Psoas muscle (tissue), 8 donors: Measurements from ENCODE around the gene MCFD2. TPM values are rescaled to one million over a fixed set of nuclear protein-coding genes. Genes with fewer than 3 reads are reported as not detected.

ENCODE experiments used
- ATAC-seq, 4 donors: fragments of 200-7000 bp; cut with Tn5 transposase; one replicate each; pipeline ENCODE4 v1.9.1; 2020; ENCODE audit warnings: moderate library complexity in 3 of 4, mild to moderate bottlenecking in 2 of 4
- DNase-seq, 2 donors: peaks; one replicate each; pipeline ENCODE4 v3.0.0-alpha.2; 2020
- H3K27ac ChIP-seq: fragments of 200-600 bp; one replicate; pipeline ENCODE4 v1.8.0; 2022
- H3K27me3 ChIP-seq, 3 donors: fragments of 200-600 bp in 1 of 3; one replicate each; pipeline versions ENCODE4 v1.6.1 to v1.8.0; 2013 to 2022; ENCODE audit warnings: low read length in 2 of 3, mild to moderate bottlenecking in 2 of 3, moderate library complexity in 1 of 3; ENCODE audit not compliant: insufficient read depth in 3 of 3
- H3K36me3 ChIP-seq, 2 donors: fragments of 200-600 bp in 1 of 2; one replicate each; pipeline versions ENCODE4 v1.6.1 to v1.8.0; 2013 to 2022; ENCODE audit warnings: low read depth in 1 of 2, mild to moderate bottlenecking in 1 of 2, moderate library complexity in 1 of 2; ENCODE audit not compliant: insufficient read depth in 1 of 2
- H3K4me1 ChIP-seq: fragments of 200-600 bp; one replicate; pipeline ENCODE4 v1.8.0; 2022
- H3K4me3 ChIP-seq: fragments of 200-600 bp; one replicate; pipeline ENCODE4 v1.8.0; 2022; ENCODE audit warnings: mild to moderate bottlenecking
- H3K9me3 ChIP-seq: fragments of 200-600 bp; one replicate; pipeline ENCODE4 v1.8.0; 2022
- WGBS, 3 donors: extraction: QIAGEN DNeasy Blood & Tissue Kit; methylation state at CpG; one replicate each; pipeline versions ENCODE4 v1.1.6 to v1.1.7; 2013; 5-methylcytosine and 5-hydroxymethylcytosine counted together
- intact Hi-C, 2 donors: fragments of 100-400 bp; cut with DNase I; formaldehyde crosslinking; loops; one replicate each; pipeline versions ENCODE4 v1.11.0 to v1.14.2; 2022
- polyA plus RNA-seq, 3 donors: library from polyadenylated mRNA; stranded (reverse); fragments of 200-250 nt; gene quantifications; one replicate each; pipeline ENCODE4 v1.2.3, GENCODE V29; 2013
- total RNA-seq, 4 donors: library from RNA; stranded (reverse); fragmentation: NEBNext Ultra II Directional in 2 of 4; extraction: Animal tissue kit (Norgen Biotek cat#: 25700) in 2 of 4; gene quantifications; one replicate each; pipeline versions ENCODE4 v1.2.1 to v1.2.4, GENCODE V29; 2021 to 2023
- TF ChIP-seq, protein P1 (sequence below): fragments of 200-600 bp; IDR thresholded peaks from one replicate; pipeline ENCODE4 v1.8.0; 2022; ENCODE audit warnings: antibody characterized with exemption
- donor health status: healthy with polysubstance abuse.
- donor health status: DM: no; HTN: no; CAD: no; lungs with moderate emphysema.
- donor health status: Bipolar disorder and iron deficiency.
- donor health status: healthy.
- donor health status: DM: yes; HTN: yes; CAD: no.
- donor health status: DM: no; HTN: no; CAD: no.
- donor health status: DM: no; HTN: no; CAD: no.
- donor health status: DM: yes; HTN: yes; CAD: no.

The MCFD2 gene
- total and polyA plus RNA-seq, 7 donors, result 52.2 to 121 (median 86.5) TPM

DNA sequence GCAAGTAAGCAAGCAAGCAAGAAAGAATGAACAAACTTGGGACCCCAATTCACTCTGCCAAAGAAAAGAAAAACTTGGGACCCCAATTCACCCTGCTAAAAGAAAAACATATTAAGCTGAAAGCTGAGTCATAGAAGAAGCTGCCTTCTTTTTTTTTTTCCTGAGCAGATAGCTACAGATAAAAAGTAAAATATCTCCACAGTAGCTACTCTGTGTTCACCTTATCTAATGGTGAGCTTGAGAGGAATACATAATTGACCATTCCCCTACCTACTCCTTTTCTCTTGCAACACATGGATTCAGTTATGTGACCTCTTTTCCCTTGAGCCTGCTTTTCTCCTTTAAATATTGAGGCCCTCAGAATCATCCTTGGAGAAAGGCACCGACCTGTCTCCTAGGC is 63.0 kb downstream of the MCFD2 start:
- TF ChIP-seq, protein P1, sequence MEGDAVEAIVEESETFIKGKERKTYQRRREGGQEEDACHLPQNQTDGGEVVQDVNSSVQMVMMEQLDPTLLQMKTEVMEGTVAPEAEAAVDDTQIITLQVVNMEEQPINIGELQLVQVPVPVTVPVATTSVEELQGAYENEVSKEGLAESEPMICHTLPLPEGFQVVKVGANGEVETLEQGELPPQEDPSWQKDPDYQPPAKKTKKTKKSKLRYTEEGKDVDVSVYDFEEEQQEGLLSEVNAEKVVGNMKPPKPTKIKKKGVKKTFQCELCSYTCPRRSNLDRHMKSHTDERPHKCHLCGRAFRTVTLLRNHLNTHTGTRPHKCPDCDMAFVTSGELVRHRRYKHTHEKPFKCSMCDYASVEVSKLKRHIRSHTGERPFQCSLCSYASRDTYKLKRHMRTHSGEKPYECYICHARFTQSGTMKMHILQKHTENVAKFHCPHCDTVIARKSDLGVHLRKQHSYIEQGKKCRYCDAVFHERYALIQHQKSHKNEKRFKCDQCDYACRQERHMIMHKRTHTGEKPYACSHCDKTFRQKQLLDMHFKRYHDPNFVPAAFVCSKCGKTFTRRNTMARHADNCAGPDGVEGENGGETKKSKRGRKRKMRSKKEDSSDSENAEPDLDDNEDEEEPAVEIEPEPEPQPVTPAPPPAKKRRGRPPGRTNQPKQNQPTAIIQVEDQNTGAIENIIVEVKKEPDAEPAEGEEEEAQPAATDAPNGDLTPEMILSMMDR, result no peak
- Histone ChIP-seq H3K4me3 (no peak overlapping the region), H3K27ac (no peak overlapping the region), H3K36me3 (no peaks in the 10 kb centered on the region), H3K9me3 (no peaks in the 10 kb centered on the region), H3K27me3 (no peaks in the 10 kb centered on the region), H3K4me1 (peaks cover 38% of the 10 kb centered on the region)
- WGBS, 3 donors, result 93 to 100% (median 94%) methylated on average over 1 of the region's 1 CpG
- no peak for DNase-seq
- no peak for ATAC-seq
- intact Hi-C loops, result no loop called here

DNA sequence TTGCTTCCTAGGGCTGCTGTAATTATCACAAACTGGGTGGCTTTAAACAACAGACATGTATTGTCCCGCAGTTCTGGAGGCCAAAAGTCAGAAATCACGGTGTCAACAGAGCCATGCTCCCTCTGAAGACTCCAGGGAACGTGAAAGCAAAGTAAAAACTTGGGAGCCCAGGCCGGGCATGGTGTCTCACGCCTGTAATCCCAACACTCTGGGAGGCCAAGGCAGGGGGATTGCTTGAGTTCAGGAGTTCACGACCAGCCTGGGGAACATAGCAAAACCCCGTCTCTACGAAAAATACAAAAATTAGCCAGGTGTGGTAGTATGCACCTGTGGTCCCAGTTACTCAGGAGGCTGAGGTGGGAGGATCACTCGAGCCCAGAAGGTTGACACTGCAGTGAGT is 63.5 kb downstream of the MCFD2 start:
- ATAC-seq (no peak), DNase-seq (no peak)
- no peak overlapping the region for H3K4me3 ChIP-seq
- TF ChIP-seq, protein P1, result no peak
- no peaks in the 10 kb centered on the region for H3K9me3 ChIP-seq
- no peak overlapping the region for H3K27ac ChIP-seq
- H3K36me3 ChIP-seq, result no peaks in the 10 kb centered on the region
- WGBS, 3 donors, result 94 to 95% (median 94%) methylated on average over 9 of the region's 9 CpGs
- peaks cover 43% of the 10 kb centered on the region for H3K4me1 ChIP-seq
- no peaks in the 10 kb centered on the region for H3K27me3 ChIP-seq
- intact Hi-C loops, result no loop called here

Other genes starting within 250 kb of the MCFD2 start
- gene SOCS5, start 216.5 kb downstream of the MCFD2 start, total RNA-seq, result 10 to 100 TPM; 12.5 to 16.8 (median 15.5) TPM
- gene SOCS5, start 216.5 kb downstream of the MCFD2 start, polyA plus RNA-seq, result 10 to 100 TPM in 1 of 3 donors, 1 to 10 TPM in 2; 6.3 to 12.4 (median 7.3) TPM
- 1 to 10 TPM; 3.6 to 5.9 (median 4.0) TPM for gene TTC7A, start 25.4 kb upstream of the MCFD2 start, total RNA-seq
- gene TTC7A, start 25.4 kb upstream of the MCFD2 start, polyA plus RNA-seq, result 1 to 10 TPM; 1.7 to 2.7 (median 2.2) TPM
- gene STPG4, start 239.5 kb upstream of the MCFD2 start, total RNA-seq, result not detected
- under 1 TPM in 1 of 3 donors, not detected in 2; 0.03 TPM for gene STPG4, start 239.5 kb upstream of the MCFD2 start, polyA plus RNA-seq